Thoracic aorta (tissue), 2 donors: ENCODE data around the gene KIZ. TPM values are rescaled to one million over a fixed set of nuclear protein-coding genes. Genes with fewer than 3 reads are reported as not detected.

ENCODE experiments used
- ATAC-seq: fragments of 150-250 bp; one replicate; pipeline ENCODE4 v1.8.0; 2017; ENCODE audit warnings: low read depth; ENCODE audit not compliant: insufficient number of reproducible peaks, low FRiP score
- DNase-seq: peaks from one replicate; pipeline ENCODE4 v3.0.0-alpha.2; 2020; ENCODE audit warnings: low spot score
- H3K27ac ChIP-seq, 2 donors: fragments of 200-600 bp; sonication (generic); 1 replicate in 1 of 2; 2 replicates in 1 of 2; pipeline ENCODE4 v1.5.1; 2016; ENCODE audit warnings: mild to moderate bottlenecking in 2 of 2, moderate library complexity in 2 of 2
- H3K27me3 ChIP-seq: fragments of 200-600 bp; sonication (generic); replicated peaks from 2 replicates; pipeline ENCODE4 v1.6.0; 2016; ENCODE audit warnings: mild to moderate bottlenecking; ENCODE audit not compliant: insufficient read depth
- H3K36me3 ChIP-seq: fragments of 200-600 bp; sonication (generic); one replicate; pipeline ENCODE4 v1.5.1; 2016
- H3K4me1 ChIP-seq, 2 donors: fragments of 200-600 bp; sonication (generic); 1 replicate in 1 of 2; 2 replicates in 1 of 2; pipeline versions ENCODE4 v1.5.1 to v1.6.0; 2016; ENCODE audit warnings: low read depth in 2 of 2, mild to moderate bottlenecking in 1 of 2; ENCODE audit not compliant: control insufficient read depth in 1 of 2
- H3K4me3 ChIP-seq: fragments of 200-600 bp; sonication (generic); 2 replicates; pipeline ENCODE4 v1.5.1; 2016; ENCODE audit warnings: mild to moderate bottlenecking
- H3K9me3 ChIP-seq: fragments of 200-600 bp; sonication (generic); 2 replicates; pipeline ENCODE4 v1.5.1; 2016
- CTCF ChIP-seq: fragments of 200-600 bp; sonication (generic); IDR thresholded peaks from one replicate; pipeline ENCODE4 v1.5.1; 2019; ENCODE audit warnings: antibody characterized with exemption
- total RNA-seq, 2 donors: library from RNA; depleted of rRNA; stranded (reverse); fragments of >200 nt; gene quantifications; one replicate each; pipeline versions ENCODE4 v1.1.0 to v1.2.3, GENCODE V29; 2016

Gene KIZ
- total RNA-seq, 2 donors from 2014 or later, result 14.4 to 67.3 TPM

GRCh38 chr20:21177767-21178166 lies 51.9 kb downstream of the KIZ start:
- H3K36me3 ChIP-seq, result no peaks in the 10 kb centered on the region
- no peak for DNase-seq
- no peak overlapping the region for H3K27ac ChIP-seq
- H3K9me3 ChIP-seq, result peaks cover 6% of the 10 kb centered on the region
- TF ChIP-seq CTCF, result no peak
- no peaks in the 10 kb centered on the region for H3K27me3 ChIP-seq
- H3K4me3 ChIP-seq, result no peak overlapping the region
- H3K4me1 ChIP-seq, result peaks cover under 1 to 5% of the 10 kb centered on the region in 2 donors
- no peak for ATAC-seq

GRCh38 chr20:21179757-21180156 lies 53.9 kb downstream of the KIZ start:
- no peak for ATAC-seq
- no peaks in the 10 kb centered on the region for H3K27me3 ChIP-seq
- no peaks in the 10 kb centered on the region for H3K36me3 ChIP-seq
- H3K27ac ChIP-seq, result no peak overlapping the region
- H3K4me1 ChIP-seq, result peaks cover 9 to 14% of the 10 kb centered on the region in 2 donors
- H3K4me3 ChIP-seq, result no peak overlapping the region
- no peak for DNase-seq
- H3K9me3 ChIP-seq, result peaks cover 6% of the 10 kb centered on the region
- TF ChIP-seq CTCF, result no peak

- no peak overlapping the region for H3K4me3 ChIP-seq
- peaks cover 9 to 14% of the 10 kb centered on the region in 2 donors for H3K4me1 ChIP-seq
- no peak for ATAC-seq
- H3K36me3 ChIP-seq, result no peaks in the 10 kb centered on the region
- H3K27me3 ChIP-seq, result no peaks in the 10 kb centered on the region
- DNase-seq, result no peak
- H3K9me3 ChIP-seq, result peaks cover 6% of the 10 kb centered on the region
- no peak overlapping the region for H3K27ac ChIP-seq
- no peak for TF ChIP-seq CTCF
Observed at GRCh38 chr20:21180248-21180647, 54.4 kb downstream of the KIZ start.

- DNase-seq (no peak), ATAC-seq (no peak)
- Histone ChIP-seq H3K9me3 (peaks cover 6% of the 10 kb centered on the region), H3K4me3 (no peak overlapping the region), H3K27me3 (no peaks in the 10 kb centered on the region), H3K4me1 (peaks cover 9 to 14% of the 10 kb centered on the region in 2 donors), H3K36me3 (no peaks in the 10 kb centered on the region), H3K27ac (no peak overlapping the region)
- no peak for TF ChIP-seq CTCF
Observed at GRCh38 chr20:21181028-21181427, 55.1 kb downstream of the KIZ start.

- DNase-seq, result no peak
- Histone ChIP-seq H3K27me3 (no peaks in the 10 kb centered on the region), H3K4me3 (peak overlapping the region; percentile 36), H3K4me1 (peaks cover 9 to 14% of the 10 kb centered on the region in 2 donors), H3K27ac (peak overlapping the region in 1 of 2 donors; percentile 68), H3K9me3 (no peaks in the 10 kb centered on the region), H3K36me3 (no peaks in the 10 kb centered on the region)
- no peak for TF ChIP-seq CTCF
- peak; percentile 71 for ATAC-seq
Observed at GRCh38 chr20:21182832-21183563, 57.1 kb downstream of the KIZ start.
